Endothelial cell of umbilical vein (primary cell): ENCODE data around the gene DDX4. TPM values are rescaled to one million over a fixed set of nuclear protein-coding genes. Genes with fewer than 3 reads are reported as not detected.
"Not testable (repeated sequence)": the region's sequence is repeated elsewhere in the genome, so short reads cannot be mapped to it uniquely, and the experiment has no call there.

Source experiments
- BruUV-seq: library from RNA; stranded (reverse); fragments of 400-500 nt; replicated peaks from 2 replicates; lab custom pipeline; 2021; lab: Mats Ljungman, UMichigan
- CTCF ChIA-PET: fragments of 300-600, 350-600 bp; sonication (Branson Sonifier 250); formaldehyde crosslinking; loops from one replicate; lab custom pipeline; 2021; ENCODE audit warnings: antibody characterized with exemption, inconsistent platforms; lab: Charles Lee
- POLR2A ChIA-PET: fragments of 300-600, 350-600 bp; sonication (Branson Sonifier 250); formaldehyde crosslinking; loops from one replicate; lab custom pipeline; 2021; ENCODE audit warnings: antibody characterized with exemption, inconsistent platforms; lab: Charles Lee
- DNase-seq: peaks from one replicate; pipeline ENCODE4 v3.0.0-alpha.2; 2011; ENCODE audit warnings: low read depth, low spot score
- FAIRE-seq: peaks from 2 replicates; lab custom pipeline; 2011; peaks lifted over from hg19 to GRCh38; lab: Jason Lieb, UNC
- H2AFZ ChIP-seq: 2 replicates; pipeline ENCODE4 v1.6.0; 2012; ENCODE audit warnings: low read depth, low read length, control low read depth, inconsistent platforms
- H3K27ac ChIP-seq: 2 replicates; pipeline ENCODE4 v1.5.1; 2011; ENCODE audit warnings: low read depth, mild to moderate bottlenecking, control low read depth, low read length, moderate library complexity; ENCODE audit not compliant: insufficient read depth
- H3K27me3 ChIP-seq, 2 experiments: 2 replicates each; pipeline versions ENCODE4 v1.6.0 to v1.6.1; 2011; ENCODE audit warnings: low read length in 2 of 2, mixed read lengths in 1 of 2; ENCODE audit not compliant: control insufficient read depth in 2 of 2, insufficient read depth in 2 of 2
- H3K36me3 ChIP-seq, 2 experiments: 2 replicates in 1 of 2; 3 replicates in 1 of 2; pipeline ENCODE4 v1.5.1; 2011; ENCODE audit warnings: low read length in 2 of 2, mild to moderate bottlenecking in 1 of 2, moderate library complexity in 1 of 2; ENCODE audit not compliant: control insufficient read depth in 2 of 2, insufficient read depth in 2 of 2; ENCODE audit errors: extremely low read depth in 1 of 2
- H3K4me1 ChIP-seq: 3 replicates; pipeline ENCODE4 v1.5.1; 2011; ENCODE audit warnings: mild to moderate bottlenecking, low read length; ENCODE audit not compliant: control insufficient read depth, insufficient read depth; ENCODE audit errors: extremely low read depth
- H3K4me2 ChIP-seq: 2 replicates; pipeline ENCODE4 v1.6.1; 2011; ENCODE audit warnings: low read length, control low read depth, mixed read lengths; ENCODE audit not compliant: insufficient read depth
- H3K4me3 ChIP-seq, 3 experiments: fragments of 200-600 bp in 1 of 3; sonication (generic), shearing (Covaris generic) in 1 of 3; replicated peaks in 1 of 3; 2 replicates each; pipeline ENCODE4 v1.5.1; 2011 to 2016; ENCODE audit warnings: control low read depth in 3 of 3, low read length in 3 of 3, mild to moderate bottlenecking in 2 of 3, inconsistent platforms in 1 of 3, low read depth in 1 of 3, moderate library complexity in 1 of 3; ENCODE audit not compliant: insufficient read depth in 1 of 3
- H3K79me2 ChIP-seq: 2 replicates; pipeline ENCODE4 v1.6.0; 2012; ENCODE audit warnings: low read length, inconsistent platforms; ENCODE audit not compliant: control insufficient read depth, insufficient read depth
- H3K9ac ChIP-seq: replicated peaks from 2 replicates; pipeline ENCODE3; 2011; ENCODE audit warnings: low read length, control low read depth; ENCODE audit not compliant: insufficient read depth; ENCODE audit errors: extremely low read depth
- H3K9me1 ChIP-seq: replicated peaks from 3 replicates; pipeline ENCODE4 v1.6.0; 2011; ENCODE audit warnings: mild to moderate bottlenecking, low read length; ENCODE audit not compliant: control insufficient read depth, insufficient read depth; ENCODE audit errors: extremely low read depth
- H3K9me3 ChIP-seq: replicated peaks from 2 replicates; pipeline ENCODE4 v1.5.1; 2012; ENCODE audit warnings: low read length, inconsistent platforms; ENCODE audit not compliant: control insufficient read depth, insufficient read depth
- H4K20me1 ChIP-seq: replicated peaks from 2 replicates; pipeline ENCODE3; 2011; ENCODE audit warnings: mild to moderate bottlenecking, low read length; ENCODE audit not compliant: control insufficient read depth, insufficient read depth; ENCODE audit errors: extremely low read depth
- CTCF ChIP-seq, 2 donors: IDR thresholded peaks; 1 replicate in 1 of 2; 2 replicates in 1 of 2; pipeline ENCODE4 v1.5.1; 2011; ENCODE audit warnings: low read length in 2 of 2, mild to moderate bottlenecking in 2 of 2, moderate library complexity in 2 of 2, control low read depth in 1 of 2, inconsistent platforms in 1 of 2, low read depth in 1 of 2; ENCODE audit not compliant: insufficient read depth in 1 of 2; ENCODE audit errors: extremely low read depth in 1 of 2
- EZH2 ChIP-seq: IDR thresholded peaks from 2 replicates; pipeline ENCODE4 v1.6.1; 2012; ENCODE audit warnings: borderline replicate concordance, low read depth, mild to moderate bottlenecking, moderate library complexity, low read length, inconsistent platforms; ENCODE audit not compliant: severe bottlenecking
- FOS ChIP-seq: IDR thresholded peaks from 2 replicates; pipeline ENCODE4 v1.6.1; 2011; ENCODE audit warnings: mild to moderate bottlenecking, low read length, moderate library complexity, borderline replicate concordance; ENCODE audit not compliant: insufficient read depth
- GATA2 ChIP-seq: IDR thresholded peaks from 2 replicates; pipeline ENCODE4 v1.7.0; 2011; ENCODE audit warnings: low read depth, mild to moderate bottlenecking, moderate library complexity, mixed read lengths, low read length; ENCODE audit not compliant: insufficient read length, insufficient read depth
- JUN ChIP-seq: IDR thresholded peaks from 2 replicates; pipeline ENCODE4 v1.6.1; 2011; ENCODE audit warnings: borderline replicate concordance, low read depth; ENCODE audit not compliant: insufficient read length, insufficient read depth
- MYC ChIP-seq: IDR thresholded peaks from one replicate; pipeline ENCODE4 v1.6.1; 2011; ENCODE audit warnings: mild to moderate bottlenecking, low read depth, low read length
- POLR2A ChIP-seq: IDR thresholded peaks from 2 replicates; pipeline ENCODE4 v1.6.1; 2012; ENCODE audit warnings: low read depth, mild to moderate bottlenecking, control low read depth, low read length
- POLR2AphosphoS5 ChIP-seq: IDR thresholded peaks from 2 replicates; pipeline ENCODE4 v1.6.1; 2012; ENCODE audit warnings: low read depth, mild to moderate bottlenecking, control low read depth, low read length, moderate library complexity; ENCODE audit not compliant: insufficient read depth
- dilution Hi-C: fragments of 300-500 bp; cut with MboI; formaldehyde crosslinking; loops from one replicate; pipeline ENCODE4 v1.15.0; 2019; ENCODE audit warnings: low sequenced_read_pairs; ENCODE audit not compliant: extremely low pct_ligation_motif_present
- intact Hi-C: fragments of 100-400 bp; cut with micrococcal nuclease; formaldehyde crosslinking; loops from one replicate; pipeline ENCODE4 v1.10.0; 2022
- polyA plus RNA-seq, 4 experiments: library from polyadenylated mRNA; depleted of rRNA in 3 of 4; stranded (reverse) in 3 of 4; unstranded in 1 of 4; fragments of >200 nt; gene quantifications; 2 replicates each; pipeline versions ENCODE4 v1.2.1 to v1.2.3, GENCODE V29; 2011 to 2012; ENCODE audit warnings: missing spikeins in 1 of 4
- total RNA-seq: library from RNA; stranded (reverse); gene quantifications from 2 replicates; pipeline ENCODE4 v1.2.3, GENCODE V29; 2021
- TF ChIP-seq, protein P1 (sequence below): IDR thresholded peaks from 2 replicates; pipeline ENCODE4 v1.6.1; 2011; ENCODE audit not compliant: insufficient read depth, insufficient read length

The DDX4 gene
- total and polyA plus RNA-seq, 2 donors (not counting 3 experiments of a cell fraction or from before 2014, with no cell fraction given), result not detected

- CTCF ChIA-PET, result no interaction called here
- BruUV-seq, result no TSS peak
Observed at GRCh38 chr5:55777332-55777731, 39.5 kb downstream of the DDX4 start.

GRCh38 chr5:55800924-55801323, 63.1 kb downstream of the DDX4 start:
- intact Hi-C loops (no loop called here), dilution Hi-C loops (no loop called here)
- POLR2A ChIA-PET, result interaction anchor here (0.6 to 0.7 kb wide), 2 partner anchors 76 to 1429 kb away, joined by 3 to 4 read pairs; no protein-coding TSS in a partner anchor
- no peaks in the 10 kb centered on the region for H3K9me1 ChIP-seq
- H3K4me3 ChIP-seq, result no peak overlapping the region
- no peak overlapping the region for H3K27ac ChIP-seq
- CTCF ChIA-PET, result interaction anchor here (0.6 to 1.8 kb wide), 4 partner anchors 10 to 1465 kb away, joined by 3 to 4 read pairs (median 3); no protein-coding TSS in a partner anchor
- H3K79me2 ChIP-seq, result no peaks in the 10 kb centered on the region
- no peak overlapping the region for H3K9ac ChIP-seq
- no peaks in the 10 kb centered on the region for H3K9me3 ChIP-seq
- H3K36me3 ChIP-seq, result no peaks in the 10 kb centered on the region
- H3K4me2 ChIP-seq, result no peak overlapping the region
- no peaks in the 10 kb centered on the region for H3K4me1 ChIP-seq
- no peaks in the 10 kb centered on the region for H3K27me3 ChIP-seq
- DNase-seq (no peak), FAIRE-seq (no peak)
- TF ChIP-seq, protein P1, sequence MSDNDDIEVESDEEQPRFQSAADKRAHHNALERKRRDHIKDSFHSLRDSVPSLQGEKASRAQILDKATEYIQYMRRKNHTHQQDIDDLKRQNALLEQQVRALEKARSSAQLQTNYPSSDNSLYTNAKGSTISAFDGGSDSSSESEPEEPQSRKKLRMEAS, result no peak
- TF ChIP-seq JUN (no peak), MYC (no peak), POLR2AphosphoS5 (no peak), FOS (no peak), POLR2A (no peak), GATA2 (no peak), EZH2 (no peak), CTCF (IDR thresholded peaks at IDR 0.05; ENCODE audit: extremely low read depth in 1 of 2, insufficient read depth in 1 of 2, low read depth in 1 of 2, low read length in 2 of 2) (no peak)
- H2AFZ ChIP-seq, result no peak overlapping the region
- BruUV-seq, result no TSS peak
- H4K20me1 ChIP-seq, result no peaks in the 10 kb centered on the region

More at GRCh38 chr5:55777332-55777731, 39.5 kb downstream of the DDX4 start:
- no peak overlapping the region for H3K4me2 ChIP-seq
- no peak overlapping the region for H2AFZ ChIP-seq
- H3K27ac ChIP-seq, result no peak overlapping the region
- H3K9me1 ChIP-seq, result no peaks in the 10 kb centered on the region
- DNase-seq, result no peak
- no peak for FAIRE-seq
- no peak overlapping the region for H3K4me3 ChIP-seq
- no peaks in the 10 kb centered on the region for H3K9me3 ChIP-seq
- dilution Hi-C loops, result no loop called here
- H3K27me3 ChIP-seq, result no peaks in the 10 kb centered on the region
- POLR2A ChIA-PET, result no interaction called here
- H3K9ac ChIP-seq, result no peak overlapping the region
- no peaks in the 10 kb centered on the region for H3K79me2 ChIP-seq
- no peaks in the 10 kb centered on the region for H3K36me3 ChIP-seq
- no peaks in the 10 kb centered on the region for H4K20me1 ChIP-seq
- H3K4me1 ChIP-seq, result no peaks in the 10 kb centered on the region
- no peak for TF ChIP-seq MYC
- intact Hi-C loops, result no loop called here

DNA sequence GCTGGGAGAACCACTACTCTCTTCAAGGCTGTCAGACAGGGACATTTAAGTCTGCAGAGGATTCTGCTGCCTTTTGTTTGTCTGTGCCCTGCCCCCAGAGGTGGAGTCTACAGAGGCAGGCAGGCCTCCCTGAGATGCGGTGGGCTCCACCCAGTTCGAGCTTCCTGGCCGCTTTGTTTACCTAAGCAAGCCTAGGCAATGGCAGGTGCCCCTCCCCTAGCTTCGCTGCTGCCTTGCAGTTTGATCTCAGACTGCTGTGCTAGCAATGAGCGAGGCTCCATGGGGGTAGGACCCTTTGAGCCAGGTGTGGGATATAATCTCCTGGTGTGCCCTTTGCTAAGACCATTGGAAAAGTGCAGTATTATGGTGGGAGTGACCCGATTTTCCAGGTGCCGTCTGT, 71.0 kb downstream of the DDX4 start:
- H3K9me3 ChIP-seq, H3K9ac ChIP-seq, DNase-seq, POLR2A ChIA-PET, H3K4me2 ChIP-seq, H3K4me1 ChIP-seq, FAIRE-seq, dilution Hi-C loops, H3K27me3 ChIP-seq, BruUV-seq, H3K9me1 ChIP-seq, H3K27ac ChIP-seq, H4K20me1 ChIP-seq, intact Hi-C loops, H3K36me3 ChIP-seq, H2AFZ ChIP-seq, H3K4me3 ChIP-seq, CTCF ChIA-PET, H3K79me2 ChIP-seq: not testable (repeated sequence)
